Body of pancreas (tissue), 4 donors: ENCODE measurements around the gene RTN4IP1. TPM values are rescaled to one million over a fixed set of nuclear protein-coding genes. Genes with fewer than 3 reads are reported as not detected.

ENCODE experiments used
- ATAC-seq: fragments of 150-250 bp; one replicate; pipeline ENCODE4 v1.9.1; 2016
- DNase-seq, 4 donors: peaks; one replicate each; pipeline ENCODE4 v3.0.0-alpha.2; 2019
- H3K27ac ChIP-seq, 4 donors: fragments of 200-600 bp; sonication (generic); 1 replicate in 3 of 4; 2 replicates in 1 of 4; pipeline versions ENCODE4 v1.5.1 to v1.6.1; 2016 to 2019; ENCODE audit warnings: mild to moderate bottlenecking in 1 of 4, mixed read lengths in 1 of 4, moderate library complexity in 1 of 4
- H3K27me3 ChIP-seq, 2 donors: fragments of 200-600 bp; sonication (generic); one replicate each; pipeline ENCODE4 v1.6.0; 2016; ENCODE audit warnings: mild to moderate bottlenecking in 1 of 2
- H3K36me3 ChIP-seq, 2 donors: fragments of 200-600 bp; sonication (generic); replicated peaks in 1 of 2; 2 replicates each; pipeline ENCODE4 v1.5.1; 2016; ENCODE audit warnings: low read depth in 2 of 2; ENCODE audit not compliant: insufficient read depth in 1 of 2
- H3K4me1 ChIP-seq: fragments of 200-600 bp; sonication (generic); one replicate; pipeline ENCODE4 v1.6.0; 2016
- H3K4me3 ChIP-seq, 2 donors: fragments of 200-600 bp; sonication (generic); 1 replicate in 1 of 2; 2 replicates in 1 of 2; pipeline ENCODE4 v1.5.1; 2016 to 2019
- H3K9me3 ChIP-seq, 3 donors: fragments of 200-600 bp; sonication (generic); 1 replicate in 2 of 3; 2 replicates in 1 of 3; pipeline ENCODE4 v1.5.1; 2016
- CTCF ChIP-seq, 7 experiments: fragments of 450-650 bp in 4 of 7; fragments of 200-600 bp in 3 of 7; sonication (generic) in 3 of 7; IDR thresholded peaks; one replicate each; pipeline ENCODE4 v1.5.1; 2016 to 2019; ENCODE audit warnings: antibody characterized with exemption in 7 of 7
- POLR2A ChIP-seq, 3 donors: fragments of 450-650 bp; IDR thresholded peaks; one replicate each; pipeline ENCODE4 v1.6.1; 2016; ENCODE audit warnings: antibody characterized with exemption in 3 of 3, mild to moderate bottlenecking in 2 of 3
- WGBS, 2 donors: methylation state at CpG; one replicate each; pipeline ENCODE4 v1.1.5; 2017; 5-methylcytosine and 5-hydroxymethylcytosine counted together
- intact Hi-C: fragments of 100-400 bp; cut with DNase I; formaldehyde crosslinking; loops from one replicate; pipeline ENCODE4 v1.15.1; 2023
- total RNA-seq, 2 donors: library from RNA; depleted of rRNA; stranded (reverse); fragments of >200 nt; gene quantifications; one replicate each; pipeline ENCODE4 v1.1.0, GENCODE V29; 2016

The RTN4IP1 gene
- total RNA-seq: 1 to 10 TPM; 3.6 to 4.0 TPM

DNA sequence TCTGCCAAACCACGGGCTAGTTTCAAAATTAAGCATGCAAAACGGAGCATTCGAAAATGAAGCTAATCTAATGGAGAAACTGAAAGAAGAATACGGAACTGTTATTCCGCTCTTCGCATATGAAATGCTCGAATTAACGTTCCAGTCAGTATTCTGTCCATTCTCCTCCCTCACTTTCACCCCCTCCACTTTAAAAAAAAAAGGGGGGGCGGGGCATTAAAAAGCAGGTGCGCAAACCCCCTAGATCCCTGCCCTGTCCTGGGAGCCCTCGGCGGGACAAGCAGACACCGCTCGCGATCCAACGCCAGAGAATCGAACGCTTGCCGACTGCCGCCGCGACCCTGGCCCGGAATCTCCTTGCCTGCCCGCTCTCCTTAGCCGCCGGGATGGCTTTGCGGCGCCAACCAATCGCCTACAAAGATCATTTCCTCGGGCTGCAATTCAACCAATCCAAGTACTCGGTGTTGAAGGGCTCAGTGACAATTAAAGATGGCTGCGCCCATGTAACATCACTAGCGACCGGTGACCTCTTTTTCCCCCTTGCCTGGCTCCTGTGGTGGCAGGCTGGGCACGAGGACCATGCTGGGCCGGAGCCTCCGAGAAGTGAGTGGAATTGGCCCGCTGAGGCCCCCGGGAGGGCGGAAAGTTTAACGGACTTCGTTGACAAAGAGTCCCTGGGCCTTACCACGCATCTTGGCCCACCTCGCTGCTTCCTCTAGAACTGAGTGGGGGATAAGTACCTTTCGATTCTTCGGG lies at the start of gene RTN4IP1, which contains the start of gene QRSL1:
TSS of gene RTN4IP1 (minus strand) at position 396 of the 756 bp plus-strand sequence. CDS start 477 bp downstream, outside the sequence.
TSS of gene QRSL1 (plus strand) at position 476 of the 756 bp plus-strand sequence. CDS start at position 580, 104 bp downstream.
- Histone ChIP-seq H3K4me3 (peak within 1 kb of the TSS; percentile 64 to 87), H3K27ac (peak within 1 kb of the TSS; percentile 40 to 84 (median 78)), H3K27me3 (no peaks in the 10 kb centered on the region), H3K9me3 (no peaks in the 10 kb centered on the region), H3K36me3 (no peaks in the 10 kb centered on the region), H3K4me1 (peaks cover 30% of the 10 kb centered on the region)
- DNase-seq (peak; percentile 84 to 91 (median 87)), ATAC-seq (peak; percentile 100)
- 0 to 1% methylated on average over 28 to 46 of the region's 46 CpGs for WGBS, 2 donors
- peak; percentile 19 to 81 (median 76) for TF ChIP-seq POLR2A (IDR thresholded peaks at IDR 0.05)
- no peak for TF ChIP-seq CTCF (IDR thresholded peaks at IDR 0.05)
- intact Hi-C loops: no loop called here

DNA sequence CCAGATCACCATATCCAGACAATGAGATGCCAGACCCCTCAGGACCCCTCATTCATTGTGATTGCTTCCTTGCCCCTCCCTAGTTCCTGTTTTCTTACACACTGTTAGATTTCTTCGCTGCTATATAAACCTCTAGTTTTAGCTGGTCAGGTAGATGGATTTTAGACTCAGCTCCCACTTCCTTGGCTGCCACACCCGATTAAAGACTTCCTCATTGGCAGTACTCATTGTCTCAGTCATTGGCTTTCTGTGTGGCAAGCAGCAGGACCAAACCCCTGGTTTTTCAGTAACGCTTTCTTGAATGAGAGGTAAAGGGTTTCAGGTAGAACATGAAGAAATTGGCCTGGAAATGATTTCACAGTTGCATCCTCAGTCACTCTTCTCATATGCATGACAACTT lies 48.0 kb upstream of the RTN4IP1 start:
- ATAC-seq (no peak), DNase-seq (no peak)

DNA sequence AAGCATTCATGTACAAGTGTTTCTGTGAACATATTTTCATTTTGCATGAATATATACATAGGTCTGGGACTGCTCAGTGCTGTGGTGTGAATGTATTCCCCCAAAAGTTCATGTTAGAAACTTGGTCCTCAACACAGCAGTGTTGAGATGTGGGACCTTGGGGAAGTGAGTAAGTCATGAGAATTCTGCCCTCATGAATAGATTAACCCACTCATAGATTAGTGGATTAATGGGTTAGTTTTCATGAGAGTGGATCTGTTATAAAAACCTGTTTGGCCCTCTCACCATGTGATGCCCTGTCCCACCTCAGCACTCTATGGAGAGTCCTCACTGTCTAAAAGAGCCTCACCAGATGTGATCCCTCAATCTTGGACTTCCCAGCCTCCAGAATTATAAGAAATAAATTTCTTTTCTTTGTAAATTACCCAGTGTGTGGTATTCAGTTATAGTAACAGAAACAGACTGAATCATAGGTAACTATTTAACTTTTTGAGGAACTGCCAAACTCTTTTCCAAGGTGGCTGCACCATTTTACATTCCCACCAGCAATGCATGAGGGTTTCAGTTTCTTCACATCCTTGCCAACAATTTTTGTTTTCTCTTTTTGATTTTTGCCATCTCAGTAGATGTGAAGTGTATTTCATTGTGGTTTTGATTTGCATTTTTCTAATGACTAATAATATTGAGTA lies 45.4 kb upstream of the RTN4IP1 start:
- no peak for ATAC-seq
- no peaks in the 10 kb centered on the region for H3K36me3 ChIP-seq
- H3K27ac ChIP-seq: no peak overlapping the region
- DNase-seq: no peak
- no peaks in the 10 kb centered on the region for H3K27me3 ChIP-seq
- no peaks in the 10 kb centered on the region for H3K9me3 ChIP-seq
- H3K4me1 ChIP-seq: no peaks in the 10 kb centered on the region
- H3K4me3 ChIP-seq: no peak overlapping the region
- no peak for TF ChIP-seq CTCF (IDR thresholded peaks at IDR 0.05)
- TF ChIP-seq POLR2A (IDR thresholded peaks at IDR 0.05): no peak
- intact Hi-C loops: no loop called here

More for the DNA sequence above, 48.0 kb upstream of the RTN4IP1 start:
- Histone ChIP-seq H3K4me1 (no peaks in the 10 kb centered on the region), H3K27me3 (no peaks in the 10 kb centered on the region), H3K9me3 (no peaks in the 10 kb centered on the region), H3K36me3 (no peaks in the 10 kb centered on the region), H3K27ac (no peak overlapping the region), H3K4me3 (no peak overlapping the region)
- TF ChIP-seq CTCF (IDR thresholded peaks at IDR 0.05) (no peak), POLR2A (IDR thresholded peaks at IDR 0.05) (no peak)
- intact Hi-C loops: no loop called here
- 81 to 85% methylated on average over 3 of the region's 3 CpGs for WGBS, 2 donors

GRCh38 chr6:106671651-106672050 lies 42.4 kb upstream of the RTN4IP1 start:
- H3K27me3 ChIP-seq: no peaks in the 10 kb centered on the region
- DNase-seq (no peak), ATAC-seq (no peak)
- no peaks in the 10 kb centered on the region for H3K36me3 ChIP-seq
- H3K9me3 ChIP-seq: no peaks in the 10 kb centered on the region
- WGBS, 2 donors: 84 to 91% methylated on average over 3 of the region's 3 CpGs
- H3K4me3 ChIP-seq: no peak overlapping the region
- TF ChIP-seq POLR2A (IDR thresholded peaks at IDR 0.05): no peak
- no peak for TF ChIP-seq CTCF (IDR thresholded peaks at IDR 0.05)
- no peak overlapping the region for H3K27ac ChIP-seq
- intact Hi-C loops: no loop called here
- no peaks in the 10 kb centered on the region for H3K4me1 ChIP-seq
